ENCODE data around the gene MTX3. TPM values are rescaled to one million over a fixed set of nuclear protein-coding genes. Genes with fewer than 3 reads are reported as not detected.

The MTX3 gene
- total RNA-seq, 1 experiment from 2014 or later = 34.6 TPM

- CTCF ChIA-PET = no interaction called here
- POLR2A ChIA-PET = no interaction called here
- H3K27ac Mint-ChIP-seq = no peak overlapping the region
- H3K27me3 Mint-ChIP-seq (ENCODE audit: low read depth) = no peaks in the 10 kb centered on the region; the same call in 1 of the 2 replicates
- H3K4me3 Mint-ChIP-seq = no peak overlapping the region
- H3K4me1 Mint-ChIP-seq = peaks cover 6% of the 10 kb centered on the region
- DNase-seq (ENCODE audit: low spot score) (no peak), ATAC-seq (no peak)
- H3K9me3 Mint-ChIP-seq = peaks cover 12% of the 10 kb centered on the region
- H3K36me3 Mint-ChIP-seq = peaks cover 5% of the 10 kb centered on the region; the same call in 1 of the 2 replicates
- no peak for TF ChIP-seq ZNF671 (CRISPR knock-in tag; IDR thresholded peaks at IDR 0.05)
- no peak for TF ChIP-seq IRF2 (CRISPR knock-in tag; IDR thresholded peaks at IDR 0.05; ENCODE audit: borderline replicate concordance, low read depth)
- TF ChIP-seq ATF3 (CRISPR knock-in tag; conservative IDR thresholded peaks at IDR 0.05) = no peak
- no peak for TF ChIP-seq NFE2L1 (CRISPR knock-in tag; IDR thresholded peaks at IDR 0.05)
- TF ChIP-seq MYBL2 (CRISPR knock-in tag; IDR thresholded peaks at IDR 0.05) = no peak
- TF ChIP-seq ZNF396 (CRISPR knock-in tag; IDR thresholded peaks at IDR 0.05; ENCODE audit: borderline replicate concordance) = no peak
- no peak for TF ChIP-seq AR (CRISPR knock-in tag; IDR thresholded peaks at IDR 0.05)
- TF ChIP-seq MAX (CRISPR knock-in tag; IDR thresholded peaks at IDR 0.05) = no peak
- no peak for TF ChIP-seq AFF4 (CRISPR knock-in tag; IDR thresholded peaks at IDR 0.05; ENCODE audit: borderline replicate concordance)
- TF ChIP-seq NR3C1 (CRISPR knock-in tag; conservative IDR thresholded peaks at IDR 0.05; ENCODE audit: low read depth) = no peak
- TF ChIP-seq ZMAT4 (CRISPR knock-in tag; IDR thresholded peaks at IDR 0.05) = no peak
- TF ChIP-seq HMGXB4 (CRISPR knock-in tag; IDR thresholded peaks at IDR 0.05) = no peak
- no peak for TF ChIP-seq SMAD3 (CRISPR knock-in tag; IDR thresholded peaks at IDR 0.05; ENCODE audit: borderline replicate concordance)
- TF ChIP-seq ZNF532 (CRISPR knock-in tag; IDR thresholded peaks at IDR 0.05; ENCODE audit: borderline replicate concordance) = no peak
- TF ChIP-seq ARID4B (CRISPR knock-in tag; IDR thresholded peaks at IDR 0.05; ENCODE audit: borderline replicate concordance) = no peak
- no peak for TF ChIP-seq ZBTB21 (CRISPR knock-in tag; IDR thresholded peaks at IDR 0.05; ENCODE audit: borderline replicate concordance)
These were observed 19.8 kb upstream of the MTX3 start for GRCh38 chr5:80010754-80011392.
